HG03066 (cell line): Measurements from ENCODE around the gene SMYD3.

Source experiments
- ATAC-seq: cut with Tn5 transposase; IDR thresholded peaks from one replicate; pipeline ENCODE4 v1.9.1; 2021; ENCODE audit warnings: low read depth; ENCODE audit not compliant: unreplicated experiment

The SMYD3 gene

GRCh38 chr1:246128494-246129069 is 378.5 kb downstream of the SMYD3 start:
- ATAC-seq = no peak

- no peak for ATAC-seq
Measured at GRCh38 chr1:246126580-246126979, 380.5 kb downstream of the SMYD3 start.

GRCh38 chr1:246122071-246122470 is 385.0 kb downstream of the SMYD3 start:
- no peak for ATAC-seq

GRCh38 chr1:246121533-246121932 is 385.5 kb downstream of the SMYD3 start:
- ATAC-seq = no peak

- peak; percentile 89 for ATAC-seq
Measured at GRCh38 chr1:246117066-246117791, 389.9 kb downstream of the SMYD3 start.

- no peak for ATAC-seq
Measured at GRCh38 chr1:246114369-246114768, 392.7 kb downstream of the SMYD3 start.

GRCh38 chr1:246113555-246114095 is 393.5 kb downstream of the SMYD3 start:
- ATAC-seq = no peak

- no peak for ATAC-seq
Measured at GRCh38 chr1:246111570-246111969, 395.5 kb downstream of the SMYD3 start.

- ATAC-seq = no peak
Measured at GRCh38 chr1:246110343-246111219, 396.5 kb downstream of the SMYD3 start.

- ATAC-seq = no peak
Measured at GRCh38 chr1:246108278-246108925, 398.7 kb downstream of the SMYD3 start.

GRCh38 chr1:246107516-246108277 is 399.4 kb downstream of the SMYD3 start:
- no peak for ATAC-seq

GRCh38 chr1:246106342-246106763 is 400.7 kb downstream of the SMYD3 start:
- ATAC-seq = peak; percentile 72

GRCh38 chr1:246104927-246105326 is 402.2 kb downstream of the SMYD3 start:
- no peak for ATAC-seq

- ATAC-seq = no peak
Measured at GRCh38 chr1:246099570-246099969, 407.5 kb downstream of the SMYD3 start.

- no peak for ATAC-seq
Measured at GRCh38 chr1:246096356-246096755, 410.7 kb downstream of the SMYD3 start.

GRCh38 chr1:246095443-246095842 is 411.6 kb downstream of the SMYD3 start:
- ATAC-seq = no peak

GRCh38 chr1:246093230-246093629 is 413.8 kb downstream of the SMYD3 start:
- ATAC-seq = no peak

GRCh38 chr1:246092136-246092535 is 414.9 kb downstream of the SMYD3 start:
- no peak for ATAC-seq

GRCh38 chr1:246091477-246091876 is 415.6 kb downstream of the SMYD3 start:
- ATAC-seq = no peak

GRCh38 chr1:246086191-246086590 is 420.9 kb downstream of the SMYD3 start:
- ATAC-seq = no peak
